ENCODE results near the gene ZNF107. TPM values are rescaled to one million over a fixed set of nuclear protein-coding genes. Genes with fewer than 3 reads are reported as not detected.
"Not testable (repeated sequence)": the region's sequence is repeated elsewhere in the genome, so short reads cannot be mapped to it uniquely, and the experiment has no call there.

The ZNF107 gene
- total RNA-seq, 2 donors from 2014 or later: 3.9 to 4.1 TPM

DNA sequence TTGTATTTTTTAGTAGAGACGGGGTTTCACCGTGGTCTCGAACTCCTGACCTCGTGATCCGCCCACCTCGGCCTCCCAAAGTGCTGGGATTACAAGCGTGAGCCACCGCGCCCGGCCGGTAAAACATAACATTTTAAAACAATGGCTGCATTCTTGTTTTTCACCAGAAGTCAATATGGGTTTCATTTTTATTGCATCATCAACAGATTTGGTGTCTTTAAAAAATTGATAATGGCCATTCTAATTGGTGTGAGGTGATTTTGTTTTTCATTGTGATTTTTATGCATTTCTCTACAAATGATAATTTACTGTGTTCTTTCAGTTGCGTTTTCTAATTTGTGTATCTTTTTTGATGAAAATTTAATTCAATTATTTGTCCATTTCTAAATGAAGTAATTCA, 31.9 kb downstream of the ZNF107 start:
- ATAC-seq; intact Hi-C loops (cut with DNase I, micrococcal nuclease); DNase-seq: not testable (repeated sequence)

DNA sequence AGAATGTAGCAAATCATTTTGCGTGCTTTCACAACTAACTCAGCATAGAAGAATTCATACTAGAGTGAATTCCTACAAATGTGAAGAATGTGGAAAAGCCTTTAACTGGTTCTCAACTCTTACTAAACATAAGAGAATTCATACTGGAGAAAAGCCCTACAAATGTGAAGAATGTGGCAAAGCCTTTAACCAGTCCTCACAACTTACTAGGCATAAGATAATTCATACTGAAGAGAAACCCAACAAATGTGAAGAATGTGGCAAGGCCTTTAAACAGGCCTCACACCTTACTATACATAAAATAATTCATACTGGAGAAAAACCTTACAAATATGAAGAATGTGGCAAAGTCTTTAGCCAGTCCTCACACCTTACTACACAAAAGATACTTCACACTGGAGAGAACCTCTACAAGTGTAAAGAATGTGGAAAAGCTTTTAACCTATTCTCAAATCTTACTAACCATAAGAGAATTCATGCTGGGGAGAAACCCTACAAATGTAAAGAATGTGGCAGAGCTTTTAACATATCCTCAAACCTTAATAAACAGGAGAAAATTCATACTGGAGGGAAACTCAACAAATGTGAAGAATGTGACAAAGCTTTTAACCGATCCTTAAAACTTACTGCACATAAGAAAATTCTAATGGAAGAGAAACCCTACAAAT, 40.8 kb downstream of the ZNF107 start:
- DNase-seq (no peak), ATAC-seq (no peak)
- intact Hi-C loops (cut with DNase I, micrococcal nuclease): no loop called here

DNA sequence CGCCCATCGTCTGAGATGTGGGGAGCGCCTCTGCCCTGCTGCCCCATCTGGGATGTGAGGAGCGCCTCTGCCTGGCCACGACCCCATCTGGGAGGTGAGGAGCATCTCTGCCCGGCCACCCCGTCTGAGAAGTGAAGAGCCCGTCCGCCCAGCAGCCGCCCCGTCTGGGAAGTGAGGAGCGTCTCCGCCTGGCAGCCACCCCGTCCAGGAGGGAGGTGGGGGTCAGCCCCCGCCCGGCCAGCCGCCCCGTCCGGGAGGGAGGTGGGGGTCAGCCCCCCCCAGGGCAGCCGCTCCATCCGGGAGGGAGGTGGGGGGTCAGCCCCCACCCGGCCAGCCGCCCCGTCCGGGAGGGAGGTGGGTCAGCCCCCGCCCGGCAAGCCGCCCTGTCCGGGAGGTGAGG, 52.0 kb downstream of the ZNF107 start:
- ATAC-seq; intact Hi-C loops (cut with DNase I, micrococcal nuclease); DNase-seq: not testable (repeated sequence)

DNA sequence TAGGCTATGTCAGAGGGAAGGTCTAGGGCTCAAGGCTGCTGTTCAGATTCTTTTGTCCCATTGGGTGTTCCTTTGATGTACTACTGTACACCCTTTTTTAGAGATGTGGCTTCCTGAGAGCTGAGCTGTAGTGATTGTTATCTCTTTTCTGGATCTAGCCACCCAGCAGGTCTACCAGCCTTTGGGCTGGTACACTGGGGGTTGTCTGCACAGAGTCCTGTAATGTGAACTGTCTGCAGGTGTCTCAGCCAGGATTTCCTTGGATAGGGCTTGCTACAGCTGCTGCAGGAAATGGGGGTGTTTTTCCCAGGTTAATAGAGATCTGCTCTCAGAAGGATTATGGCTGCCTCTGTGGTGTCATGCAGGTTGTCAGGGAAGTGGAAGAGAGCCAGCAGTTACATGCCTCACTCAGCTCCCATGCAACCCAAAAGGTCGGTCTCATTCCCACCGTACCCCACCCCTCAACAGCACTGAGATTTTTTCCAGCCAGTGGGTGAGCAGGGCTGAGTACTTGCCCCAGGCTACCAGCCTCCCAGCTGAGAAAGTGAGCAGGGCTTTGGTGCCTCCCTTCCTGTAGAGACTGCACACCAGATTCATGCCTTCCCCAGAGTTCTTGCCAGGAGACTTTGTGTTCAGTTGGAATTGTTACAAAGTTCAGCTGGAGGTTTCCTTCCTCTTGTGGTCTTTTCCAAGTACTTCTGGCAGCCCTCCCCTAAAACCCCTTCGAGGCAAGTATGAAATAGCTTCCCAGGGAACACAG, 63.3 kb downstream of the ZNF107 start:
- DNase-seq (no peak), ATAC-seq (no peak)
- intact Hi-C loops (cut with DNase I, micrococcal nuclease): no loop called here

DNA sequence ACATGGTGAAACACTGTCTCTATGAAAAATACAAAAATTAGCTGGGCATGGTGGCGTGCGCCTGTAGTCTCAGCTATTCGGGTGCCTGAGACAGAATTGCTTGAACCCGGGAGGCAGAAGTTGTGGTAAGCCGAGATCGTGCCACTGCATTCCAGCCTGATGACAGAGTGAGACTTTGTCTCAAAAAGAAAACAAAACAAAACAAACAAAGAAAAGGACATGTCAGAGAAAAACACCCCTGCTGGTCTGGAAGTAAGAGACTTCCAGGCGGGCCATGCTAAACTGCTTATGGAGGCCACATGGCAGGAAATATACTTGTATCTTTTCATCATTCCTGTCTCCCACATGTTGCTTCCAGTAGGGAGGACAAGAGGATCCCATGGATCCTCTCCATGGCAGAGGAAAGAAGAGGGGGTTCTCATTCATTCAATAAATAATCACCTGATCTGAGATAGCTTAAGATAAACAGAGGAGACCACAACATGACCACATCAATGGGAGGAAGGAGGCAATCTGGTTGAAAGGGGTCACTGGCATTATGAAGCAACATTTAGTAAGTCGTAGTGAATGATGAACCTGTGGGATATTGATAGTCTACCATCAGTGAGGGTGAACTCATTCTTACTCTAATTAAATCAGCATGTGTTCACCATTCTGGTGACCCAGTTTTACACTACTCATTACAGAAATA, 67.8 kb downstream of the ZNF107 start:
- ATAC-seq: no peak
- DNase-seq: no peak
- intact Hi-C loops (cut with DNase I, micrococcal nuclease): no loop called here

DNA sequence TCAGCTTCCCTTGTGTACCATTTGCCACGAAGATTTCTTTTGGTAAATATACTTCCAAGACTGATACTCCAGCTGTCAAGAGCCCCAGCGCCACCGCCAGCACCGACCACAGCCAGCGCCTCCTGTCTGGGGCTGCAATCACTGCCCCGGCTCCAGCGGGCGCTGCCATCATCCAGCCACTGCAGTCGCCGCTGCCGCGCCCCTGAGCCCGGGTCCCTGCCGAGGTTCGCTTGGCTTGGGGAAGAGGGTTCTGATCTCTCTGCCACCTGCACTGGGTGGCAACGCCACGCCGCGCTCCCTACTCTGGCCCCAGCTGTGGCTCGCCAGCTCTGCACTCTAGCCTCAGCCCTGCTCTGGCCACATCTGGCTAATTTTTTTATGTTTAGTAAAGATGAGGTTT, 70.6 kb downstream of the ZNF107 start:
- ATAC-seq (no peak), DNase-seq (no peak)
- intact Hi-C loops (cut with DNase I, micrococcal nuclease): no loop called here

DNA sequence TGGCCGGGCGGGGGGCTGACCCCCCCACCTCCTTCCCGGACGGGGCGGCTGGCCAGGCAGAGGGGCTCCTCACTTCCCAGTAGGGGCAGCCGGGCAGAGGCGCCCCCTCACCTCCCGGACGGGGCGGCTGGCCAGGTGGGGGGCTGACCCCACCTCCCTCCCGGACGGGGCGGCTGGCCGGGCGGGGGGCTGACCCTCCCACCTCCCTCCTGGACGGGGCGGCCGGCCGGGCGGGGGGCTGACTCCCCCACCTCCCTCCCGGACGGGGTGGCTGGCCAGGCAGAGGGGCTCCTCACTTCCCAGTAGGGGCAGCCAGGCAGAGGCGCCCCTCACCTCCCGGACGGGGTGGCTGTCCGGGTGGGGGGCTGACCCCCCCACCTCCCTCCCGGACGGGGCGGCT, 72.5 kb downstream of the ZNF107 start:
- DNase-seq; intact Hi-C loops (cut with DNase I, micrococcal nuclease); ATAC-seq: not testable (repeated sequence)

DNA sequence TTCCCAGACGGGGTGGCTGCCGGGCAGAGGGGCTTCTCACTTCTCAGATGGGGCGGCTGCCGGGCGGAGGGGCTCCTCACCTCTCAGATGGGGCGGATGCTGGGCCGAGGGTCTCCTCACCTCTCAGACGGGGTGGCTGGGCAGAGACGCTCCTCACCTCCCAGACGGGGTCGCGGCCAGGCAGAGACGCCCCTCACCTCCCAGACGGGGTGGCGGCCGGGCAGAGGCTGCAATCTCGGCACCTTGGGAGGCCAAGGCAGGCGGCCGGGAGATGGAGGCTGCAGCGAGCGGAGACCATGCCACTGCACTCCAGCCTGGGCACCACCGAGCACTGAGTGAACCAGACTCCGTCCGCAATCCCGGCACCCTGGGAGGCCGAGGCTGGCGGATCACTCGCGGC, 73.0 kb downstream of the ZNF107 start:
- intact Hi-C loops (cut with DNase I, micrococcal nuclease); DNase-seq; ATAC-seq: not testable (repeated sequence)

DNA sequence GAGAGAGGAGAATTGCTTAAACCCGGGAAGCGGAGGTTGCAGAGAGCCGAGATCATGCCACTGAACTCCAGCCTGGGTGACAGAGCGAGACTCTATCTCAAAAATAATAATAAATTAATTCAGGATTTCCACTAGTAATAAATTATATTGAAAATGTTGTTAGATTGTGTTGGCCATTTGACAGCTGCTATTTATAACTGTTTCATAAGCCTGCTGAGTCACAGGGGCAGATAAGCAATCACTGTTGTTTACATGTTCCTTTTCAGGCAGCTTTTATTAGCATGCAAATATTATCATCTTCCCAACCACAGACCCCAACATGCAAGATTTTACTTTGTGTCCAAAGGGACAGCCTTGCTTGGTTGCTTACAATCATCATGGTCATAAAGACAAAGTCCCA, 78.7 kb downstream of the ZNF107 start:
- intact Hi-C loops (cut with DNase I, micrococcal nuclease): no loop called here
- DNase-seq (no peak), ATAC-seq (no peak)

DNA sequence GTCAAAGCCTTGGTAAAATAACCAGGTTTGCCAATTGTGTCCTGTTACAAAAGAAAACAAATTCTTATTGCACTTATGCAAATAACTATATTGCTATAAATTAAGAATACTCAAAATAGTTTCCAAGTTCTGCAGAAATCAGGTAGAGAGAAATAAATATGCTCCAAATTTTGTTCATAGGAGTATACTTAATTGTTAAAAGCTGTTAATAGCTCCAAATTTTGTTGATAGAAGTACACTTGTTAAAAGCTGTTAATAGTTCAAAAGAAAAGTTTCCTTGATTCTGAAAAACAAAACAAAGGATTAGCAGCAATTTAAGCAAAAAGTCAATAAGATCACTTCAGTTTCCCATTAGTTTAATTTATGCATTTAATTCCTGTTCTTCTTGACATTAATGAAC, 81.9 kb downstream of the ZNF107 start:
- DNase-seq (no peak), ATAC-seq (no peak)
- intact Hi-C loops (cut with DNase I, micrococcal nuclease): no loop called here

DNA sequence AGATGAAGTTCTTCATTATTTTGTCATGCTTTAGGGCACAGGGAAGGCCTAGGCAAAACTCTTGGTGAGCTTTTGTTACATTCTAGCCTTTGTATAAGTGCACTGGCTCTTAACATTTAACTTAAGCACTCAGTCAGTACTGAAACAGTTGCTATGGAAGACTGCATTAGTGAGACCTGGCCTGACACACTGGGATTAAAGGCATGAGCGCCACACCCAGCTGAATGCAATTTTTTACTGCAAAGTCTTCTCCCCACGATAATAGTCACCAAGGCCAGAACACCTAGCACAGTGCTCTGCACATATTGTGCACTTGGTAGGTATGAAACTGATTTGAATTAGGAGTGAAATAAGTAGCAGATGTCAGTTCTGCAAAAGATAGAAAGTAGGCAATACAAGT, 87.1 kb downstream of the ZNF107 start:
- DNase-seq (no peak), ATAC-seq (no peak)
- intact Hi-C loops (cut with DNase I, micrococcal nuclease): no loop called here

DNA sequence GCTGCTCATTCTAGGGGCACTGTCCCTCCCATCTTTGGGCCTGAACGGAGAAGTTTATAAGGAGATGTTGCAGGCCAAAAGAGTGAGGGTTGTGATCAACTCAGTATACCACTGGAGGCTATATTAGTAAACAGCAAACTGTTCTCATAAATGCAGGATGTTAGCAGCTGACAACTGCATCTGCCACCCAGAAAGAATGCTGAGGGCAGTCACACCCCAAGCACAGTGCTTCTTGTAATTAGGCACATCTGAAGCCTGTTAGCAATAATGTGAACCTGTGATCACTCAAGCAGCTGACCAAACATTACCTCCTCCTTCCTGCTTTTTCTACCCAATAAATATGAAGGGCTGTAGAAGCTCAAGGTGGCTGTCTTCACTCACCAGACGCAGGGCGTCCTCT, 89.9 kb downstream of the ZNF107 start:
- no peak for ATAC-seq
- intact Hi-C loops (cut with DNase I, micrococcal nuclease): no loop called here
- no peak for DNase-seq

DNA sequence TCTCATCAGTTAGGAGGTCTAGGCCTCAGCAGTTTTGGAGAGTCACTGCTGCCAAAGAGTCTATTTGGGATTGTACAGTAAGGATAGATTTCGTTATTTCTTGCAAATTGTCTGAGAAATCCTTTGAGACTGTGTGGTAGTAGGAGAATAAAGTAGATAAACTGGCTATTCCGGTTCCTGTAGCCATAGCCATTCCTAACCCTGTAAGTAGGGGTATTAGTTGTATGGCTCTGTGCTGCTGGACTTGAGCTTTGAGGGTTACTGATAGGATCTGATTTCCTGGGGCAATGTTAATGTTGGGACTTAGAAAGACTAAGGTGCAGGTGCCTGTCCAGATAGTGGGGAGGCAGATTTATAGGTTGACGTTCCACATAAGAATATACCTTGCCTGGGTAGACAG, 92.2 kb downstream of the ZNF107 start:
- intact Hi-C loops (cut with DNase I, micrococcal nuclease): no loop called here
- DNase-seq: no peak
- no peak for ATAC-seq

Small RNAs within 50 kb of the gene (microRNA-seq; reads per million reads assigned to microRNA genes)
- gene MIR6839: 0 reads per million in 2 donors

Other genes with a start within 250 kb of the ZNF107 start
- gene ZNF680, start 103.1 kb upstream of the ZNF107 start, total RNA-seq: 1 to 10 TPM; 6.4 to 6.8 TPM
- 1 to 10 TPM; 6.3 to 6.6 TPM for gene ZNF138, start 128.3 kb downstream of the ZNF107 start, total RNA-seq
- gene ZNF273, start 237.1 kb downstream of the ZNF107 start, total RNA-seq: 1 to 10 TPM; 3.9 TPM